Measurements from ENCODE around the gene BCL11B. TPM values are rescaled to one million over a fixed set of nuclear protein-coding genes. Genes with fewer than 3 reads are reported as not detected.

BCL11B gene
- total and polyA plus RNA-seq, 2 of the 8 experiments (the other 6 are each of a cell fraction or from before 2014, with no cell fraction given): 0.63 to 5.9 TPM

DNA sequence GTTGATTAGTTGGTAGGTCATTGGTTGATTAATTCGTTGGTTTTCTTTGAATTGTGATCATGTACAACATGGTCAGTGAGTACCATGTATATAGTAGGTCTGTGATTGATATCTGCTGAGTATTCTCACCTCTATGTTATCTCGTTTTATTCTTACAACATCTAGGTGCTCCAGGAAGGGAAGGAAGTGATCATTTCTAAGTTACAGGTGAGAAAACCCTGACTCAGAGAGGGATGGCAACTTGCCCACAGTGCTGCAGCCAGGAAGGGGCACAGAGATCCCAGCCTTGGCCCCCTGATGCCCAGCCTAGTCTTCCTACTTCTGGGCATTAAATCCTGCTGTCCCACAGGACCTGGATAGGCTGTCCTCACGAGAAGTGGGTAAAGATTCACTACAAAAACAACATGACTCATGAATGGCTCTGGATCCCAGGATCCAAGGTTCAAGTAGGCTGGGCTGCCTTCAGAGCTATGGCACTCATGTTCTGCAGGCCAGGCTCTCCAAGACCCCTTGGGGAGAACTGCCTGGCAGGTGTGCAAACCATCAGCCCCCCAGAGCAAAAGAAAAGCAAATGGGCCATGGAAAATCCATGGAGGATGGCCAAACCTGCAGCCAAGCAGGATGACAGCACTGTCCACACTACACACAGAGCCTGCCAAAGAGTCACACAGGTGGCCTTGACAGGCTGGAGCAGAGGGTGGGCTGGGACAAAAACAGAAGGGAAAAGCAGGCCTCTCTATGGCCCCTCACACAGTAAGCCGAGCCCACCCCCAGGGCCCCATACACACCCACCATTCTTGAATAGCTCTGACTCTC lies 146.2 kb downstream of the BCL11B start (continued):
- TF ChIP-seq, protein P1, sequence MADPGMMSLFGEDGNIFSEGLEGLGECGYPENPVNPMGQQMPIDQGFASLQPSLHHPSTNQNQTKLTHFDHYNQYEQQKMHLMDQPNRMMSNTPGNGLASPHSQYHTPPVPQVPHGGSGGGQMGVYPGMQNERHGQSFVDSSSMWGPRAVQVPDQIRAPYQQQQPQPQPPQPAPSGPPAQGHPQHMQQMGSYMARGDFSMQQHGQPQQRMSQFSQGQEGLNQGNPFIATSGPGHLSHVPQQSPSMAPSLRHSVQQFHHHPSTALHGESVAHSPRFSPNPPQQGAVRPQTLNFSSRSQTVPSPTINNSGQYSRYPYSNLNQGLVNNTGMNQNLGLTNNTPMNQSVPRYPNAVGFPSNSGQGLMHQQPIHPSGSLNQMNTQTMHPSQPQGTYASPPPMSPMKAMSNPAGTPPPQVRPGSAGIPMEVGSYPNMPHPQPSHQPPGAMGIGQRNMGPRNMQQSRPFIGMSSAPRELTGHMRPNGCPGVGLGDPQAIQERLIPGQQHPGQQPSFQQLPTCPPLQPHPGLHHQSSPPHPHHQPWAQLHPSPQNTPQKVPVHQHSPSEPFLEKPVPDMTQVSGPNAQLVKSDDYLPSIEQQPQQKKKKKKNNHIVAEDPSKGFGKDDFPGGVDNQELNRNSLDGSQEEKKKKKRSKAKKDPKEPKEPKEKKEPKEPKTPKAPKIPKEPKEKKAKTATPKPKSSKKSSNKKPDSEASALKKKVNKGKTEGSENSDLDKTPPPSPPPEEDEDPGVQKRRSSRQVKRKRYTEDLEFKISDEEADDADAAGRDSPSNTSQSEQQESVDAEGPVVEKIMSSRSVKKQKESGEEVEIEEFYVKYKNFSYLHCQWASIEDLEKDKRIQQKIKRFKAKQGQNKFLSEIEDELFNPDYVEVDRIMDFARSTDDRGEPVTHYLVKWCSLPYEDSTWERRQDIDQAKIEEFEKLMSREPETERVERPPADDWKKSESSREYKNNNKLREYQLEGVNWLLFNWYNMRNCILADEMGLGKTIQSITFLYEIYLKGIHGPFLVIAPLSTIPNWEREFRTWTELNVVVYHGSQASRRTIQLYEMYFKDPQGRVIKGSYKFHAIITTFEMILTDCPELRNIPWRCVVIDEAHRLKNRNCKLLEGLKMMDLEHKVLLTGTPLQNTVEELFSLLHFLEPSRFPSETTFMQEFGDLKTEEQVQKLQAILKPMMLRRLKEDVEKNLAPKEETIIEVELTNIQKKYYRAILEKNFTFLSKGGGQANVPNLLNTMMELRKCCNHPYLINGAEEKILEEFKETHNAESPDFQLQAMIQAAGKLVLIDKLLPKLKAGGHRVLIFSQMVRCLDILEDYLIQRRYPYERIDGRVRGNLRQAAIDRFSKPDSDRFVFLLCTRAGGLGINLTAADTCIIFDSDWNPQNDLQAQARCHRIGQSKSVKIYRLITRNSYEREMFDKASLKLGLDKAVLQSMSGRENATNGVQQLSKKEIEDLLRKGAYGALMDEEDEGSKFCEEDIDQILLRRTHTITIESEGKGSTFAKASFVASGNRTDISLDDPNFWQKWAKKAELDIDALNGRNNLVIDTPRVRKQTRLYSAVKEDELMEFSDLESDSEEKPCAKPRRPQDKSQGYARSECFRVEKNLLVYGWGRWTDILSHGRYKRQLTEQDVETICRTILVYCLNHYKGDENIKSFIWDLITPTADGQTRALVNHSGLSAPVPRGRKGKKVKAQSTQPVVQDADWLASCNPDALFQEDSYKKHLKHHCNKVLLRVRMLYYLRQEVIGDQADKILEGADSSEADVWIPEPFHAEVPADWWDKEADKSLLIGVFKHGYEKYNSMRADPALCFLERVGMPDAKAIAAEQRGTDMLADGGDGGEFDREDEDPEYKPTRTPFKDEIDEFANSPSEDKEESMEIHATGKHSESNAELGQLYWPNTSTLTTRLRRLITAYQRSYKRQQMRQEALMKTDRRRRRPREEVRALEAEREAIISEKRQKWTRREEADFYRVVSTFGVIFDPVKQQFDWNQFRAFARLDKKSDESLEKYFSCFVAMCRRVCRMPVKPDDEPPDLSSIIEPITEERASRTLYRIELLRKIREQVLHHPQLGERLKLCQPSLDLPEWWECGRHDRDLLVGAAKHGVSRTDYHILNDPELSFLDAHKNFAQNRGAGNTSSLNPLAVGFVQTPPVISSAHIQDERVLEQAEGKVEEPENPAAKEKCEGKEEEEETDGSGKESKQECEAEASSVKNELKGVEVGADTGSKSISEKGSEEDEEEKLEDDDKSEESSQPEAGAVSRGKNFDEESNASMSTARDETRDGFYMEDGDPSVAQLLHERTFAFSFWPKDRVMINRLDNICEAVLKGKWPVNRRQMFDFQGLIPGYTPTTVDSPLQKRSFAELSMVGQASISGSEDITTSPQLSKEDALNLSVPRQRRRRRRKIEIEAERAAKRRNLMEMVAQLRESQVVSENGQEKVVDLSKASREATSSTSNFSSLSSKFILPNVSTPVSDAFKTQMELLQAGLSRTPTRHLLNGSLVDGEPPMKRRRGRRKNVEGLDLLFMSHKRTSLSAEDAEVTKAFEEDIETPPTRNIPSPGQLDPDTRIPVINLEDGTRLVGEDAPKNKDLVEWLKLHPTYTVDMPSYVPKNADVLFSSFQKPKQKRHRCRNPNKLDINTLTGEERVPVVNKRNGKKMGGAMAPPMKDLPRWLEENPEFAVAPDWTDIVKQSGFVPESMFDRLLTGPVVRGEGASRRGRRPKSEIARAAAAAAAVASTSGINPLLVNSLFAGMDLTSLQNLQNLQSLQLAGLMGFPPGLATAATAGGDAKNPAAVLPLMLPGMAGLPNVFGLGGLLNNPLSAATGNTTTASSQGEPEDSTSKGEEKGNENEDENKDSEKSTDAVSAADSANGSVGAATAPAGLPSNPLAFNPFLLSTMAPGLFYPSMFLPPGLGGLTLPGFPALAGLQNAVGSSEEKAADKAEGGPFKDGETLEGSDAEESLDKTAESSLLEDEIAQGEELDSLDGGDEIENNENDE (IDR thresholded peaks at IDR 0.05; ENCODE audit: insufficient replicate concordance, low read length): no peak
- no peak for TF ChIP-seq GABPA (IDR thresholded peaks at IDR 0.05; ENCODE audit: borderline replicate concordance, insufficient read depth, low read length)
- TF ChIP-seq SIN3A (conservative IDR thresholded peaks at IDR 0.05 in 1 of 2, IDR thresholded peaks at IDR 0.05 in 1 of 2; ENCODE audit: low read depth in 1 of 2, low read length in 2 of 2): no peak
- no peak for TF ChIP-seq EZH2 (IDR thresholded peaks at IDR 0.05; ENCODE audit: low read depth, low read length, severe bottlenecking)
- TF ChIP-seq SRF (IDR thresholded peaks at IDR 0.05; ENCODE audit: low read depth, low read length): no peak
- TF ChIP-seq CBX5 (IDR thresholded peaks at IDR 0.05; ENCODE audit: low read depth, low read length): no peak
- TF ChIP-seq, protein P2, sequence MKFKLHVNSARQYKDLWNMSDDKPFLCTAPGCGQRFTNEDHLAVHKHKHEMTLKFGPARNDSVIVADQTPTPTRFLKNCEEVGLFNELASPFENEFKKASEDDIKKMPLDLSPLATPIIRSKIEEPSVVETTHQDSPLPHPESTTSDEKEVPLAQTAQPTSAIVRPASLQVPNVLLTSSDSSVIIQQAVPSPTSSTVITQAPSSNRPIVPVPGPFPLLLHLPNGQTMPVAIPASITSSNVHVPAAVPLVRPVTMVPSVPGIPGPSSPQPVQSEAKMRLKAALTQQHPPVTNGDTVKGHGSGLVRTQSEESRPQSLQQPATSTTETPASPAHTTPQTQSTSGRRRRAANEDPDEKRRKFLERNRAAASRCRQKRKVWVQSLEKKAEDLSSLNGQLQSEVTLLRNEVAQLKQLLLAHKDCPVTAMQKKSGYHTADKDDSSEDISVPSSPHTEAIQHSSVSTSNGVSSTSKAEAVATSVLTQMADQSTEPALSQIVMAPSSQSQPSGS (IDR thresholded peaks at IDR 0.05; ENCODE audit: low read length): no peak

All from H1 (cell line).